HG03575 (cell line): ENCODE data around the gene SRSF7.
"Not testable (repeated sequence)": the region's sequence is repeated elsewhere in the genome, so short reads cannot be mapped to it uniquely, and the experiment has no call there.

ENCODE experiments used
- ATAC-seq: cut with Tn5 transposase; IDR thresholded peaks from one replicate; pipeline ENCODE4 v1.9.1; 2021; ENCODE audit not compliant: unreplicated experiment, insufficient number of reproducible peaks, low FRiP score; ENCODE audit errors: extremely low read depth

Gene SRSF7

DNA sequence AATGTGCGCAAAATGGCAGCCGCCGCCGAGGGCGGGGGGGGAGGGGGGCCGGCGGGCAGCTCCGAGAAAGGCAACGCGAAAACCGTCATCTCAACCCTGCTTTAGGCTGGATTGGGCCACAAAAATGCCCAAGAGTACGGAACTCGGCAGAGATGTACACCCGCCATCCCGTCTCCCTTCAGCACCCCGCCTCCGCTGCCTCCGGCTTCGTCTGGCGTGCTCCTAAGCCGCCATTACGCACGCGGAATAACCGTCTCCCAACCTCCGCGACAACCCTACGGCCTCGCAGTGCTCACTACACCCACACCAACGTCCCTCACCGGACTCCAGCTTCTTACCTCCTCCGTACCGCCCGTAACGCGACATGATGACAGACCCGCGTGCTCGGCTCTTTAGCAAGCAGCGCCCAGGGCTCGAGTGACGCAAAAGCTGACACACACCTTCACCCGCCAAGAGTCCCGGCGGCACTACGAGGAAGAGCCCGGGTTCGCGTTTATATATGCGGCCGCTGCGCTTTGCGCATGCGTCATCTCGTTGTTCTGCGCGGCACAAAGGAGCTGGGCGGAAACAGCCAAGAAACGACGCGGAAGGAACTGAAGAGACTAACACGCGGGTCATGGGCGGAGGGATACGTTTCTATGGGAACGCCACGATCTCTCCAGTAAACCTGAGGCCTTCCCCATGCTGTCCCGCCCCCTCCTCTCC is at the start of gene SRSF7:
SRSF7 (minus strand) TSS at position 471 of the 705 bp plus-strand sequence; CDS start at position 366, 105 bp downstream.
- ATAC-seq = no peak

DNA sequence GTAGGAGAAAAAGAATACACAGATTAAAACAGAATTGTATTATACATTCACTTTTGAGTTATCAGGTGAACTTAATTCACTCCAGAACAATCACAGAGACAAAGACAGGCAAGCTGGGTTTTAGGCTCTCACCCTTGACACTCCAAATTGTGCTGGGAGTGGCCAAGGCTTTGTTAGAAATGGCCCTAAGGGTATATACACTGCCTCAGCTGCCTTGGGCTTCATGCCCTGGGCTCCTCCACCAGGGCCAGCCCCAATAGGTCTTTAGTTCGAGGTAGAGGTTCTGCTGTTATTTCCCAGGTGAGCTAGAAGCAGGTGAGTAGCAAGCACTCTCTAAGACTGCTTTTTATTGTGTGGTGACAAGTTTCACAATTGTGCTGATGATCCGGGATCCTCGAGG is 46.8 kb upstream of the SRSF7 start:
- ATAC-seq = no peak

DNA sequence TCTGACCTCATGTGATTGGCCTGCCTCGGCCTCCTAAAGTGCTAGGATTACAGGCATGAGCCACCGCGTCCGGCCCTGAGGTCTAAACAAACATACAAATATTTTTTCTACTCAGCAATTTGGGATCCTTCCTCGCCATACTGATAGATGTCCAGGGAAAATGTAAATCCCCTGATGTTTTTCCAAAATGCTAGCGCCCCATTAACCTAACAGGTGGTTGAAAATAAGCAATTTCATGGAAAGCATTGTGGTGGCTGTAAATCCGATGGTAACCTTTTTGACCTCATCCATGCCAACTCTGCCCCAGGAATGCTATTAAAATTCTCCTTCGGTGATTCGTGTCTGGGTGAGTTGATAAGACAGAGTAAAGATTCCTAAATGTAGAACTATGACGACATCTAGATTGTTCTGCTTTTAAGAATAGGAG is 46.1 kb upstream of the SRSF7 start:
- ATAC-seq = no peak

DNA sequence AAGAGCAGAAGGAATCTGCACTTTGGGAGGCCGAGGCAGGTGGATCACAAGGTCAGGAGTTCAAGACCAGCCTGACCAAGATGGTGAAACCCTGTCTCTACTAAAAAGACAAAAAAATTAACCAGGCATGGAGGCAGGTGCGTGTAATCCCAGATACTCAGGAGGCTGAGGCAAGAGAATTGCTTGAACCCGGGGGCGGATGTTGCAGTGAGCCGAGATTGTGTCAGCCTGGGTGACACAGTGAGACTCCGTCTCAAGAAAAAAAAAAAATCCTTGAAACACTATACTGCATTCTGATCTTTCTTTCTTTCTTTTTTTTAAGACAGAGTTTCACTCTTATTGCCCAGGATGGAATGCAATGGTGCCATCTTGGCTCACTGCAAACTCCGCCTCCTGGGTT is 43.9 kb upstream of the SRSF7 start:
- ATAC-seq = not testable (repeated sequence)

DNA sequence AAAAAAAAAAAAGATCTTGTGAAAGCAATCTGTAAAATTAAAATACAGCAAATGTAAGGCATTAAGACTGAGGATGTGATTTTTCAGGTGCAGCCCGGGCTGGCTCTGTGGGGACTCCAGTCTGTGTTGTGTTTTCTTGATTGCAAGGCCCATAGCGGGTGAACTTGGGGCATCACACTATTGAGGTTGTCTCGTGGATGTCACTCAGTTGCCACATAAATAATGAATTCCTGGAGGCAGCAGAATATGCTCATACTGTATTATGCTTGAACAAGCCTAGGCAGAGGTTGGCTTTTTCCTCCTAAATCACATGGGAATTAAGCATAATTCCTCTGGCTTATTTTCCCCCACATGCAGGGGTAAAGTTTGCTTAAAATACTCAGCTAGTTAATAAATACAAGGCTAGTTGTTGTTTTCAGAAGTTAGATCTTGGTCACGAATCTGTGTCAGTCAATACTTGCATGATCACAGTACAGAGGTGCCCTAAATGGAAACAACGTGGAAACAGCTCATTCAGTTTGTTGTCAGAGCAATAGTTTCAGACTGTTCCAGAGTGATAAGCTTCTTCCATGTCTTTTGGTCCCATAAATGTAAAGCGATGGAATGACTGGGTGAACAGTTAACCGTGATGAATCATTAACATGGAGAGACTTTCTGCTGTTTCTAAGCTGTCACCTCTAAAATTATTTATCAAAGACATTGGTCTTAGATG is 43.2 kb upstream of the SRSF7 start:
- ATAC-seq = no peak

DNA sequence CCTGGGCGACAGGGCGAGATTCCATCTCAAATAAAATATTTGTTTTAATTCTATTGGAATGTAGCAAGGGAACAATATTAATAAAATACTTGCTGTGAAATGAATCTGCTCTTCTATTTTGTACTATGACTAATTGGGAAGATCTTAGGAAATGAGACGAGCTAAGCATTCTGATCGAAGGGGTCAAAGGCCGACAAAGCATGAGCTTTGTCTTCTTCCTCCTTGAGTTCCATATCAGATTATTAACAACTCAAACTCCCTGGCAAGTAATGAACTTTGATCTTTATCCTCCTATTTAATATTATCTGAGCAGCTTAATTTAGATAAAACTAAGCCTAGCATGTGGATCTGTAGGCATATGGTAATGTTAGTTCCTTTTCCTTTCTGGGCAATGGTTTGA is 42.4 kb upstream of the SRSF7 start:
- no peak for ATAC-seq

DNA sequence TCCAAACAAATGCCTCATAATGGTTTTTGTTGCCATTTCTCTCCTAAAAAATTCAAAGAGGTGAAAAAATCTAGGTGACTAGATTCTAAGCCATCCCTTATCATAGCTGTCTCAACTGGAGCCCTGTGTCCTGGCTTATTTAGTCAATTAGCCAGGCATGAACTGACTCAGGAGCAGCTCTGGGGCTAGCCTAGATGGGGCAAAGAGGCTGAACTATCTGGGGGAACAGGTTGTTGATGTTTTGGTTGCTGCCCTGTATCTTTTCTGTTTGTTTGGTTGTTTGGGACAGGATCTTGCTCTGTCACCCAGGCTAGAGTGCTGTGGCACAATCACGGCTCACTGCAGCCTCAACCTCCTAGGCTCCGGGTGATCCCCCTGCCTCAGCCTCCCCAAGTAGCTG is 41.6 kb upstream of the SRSF7 start:
- ATAC-seq = no peak

DNA sequence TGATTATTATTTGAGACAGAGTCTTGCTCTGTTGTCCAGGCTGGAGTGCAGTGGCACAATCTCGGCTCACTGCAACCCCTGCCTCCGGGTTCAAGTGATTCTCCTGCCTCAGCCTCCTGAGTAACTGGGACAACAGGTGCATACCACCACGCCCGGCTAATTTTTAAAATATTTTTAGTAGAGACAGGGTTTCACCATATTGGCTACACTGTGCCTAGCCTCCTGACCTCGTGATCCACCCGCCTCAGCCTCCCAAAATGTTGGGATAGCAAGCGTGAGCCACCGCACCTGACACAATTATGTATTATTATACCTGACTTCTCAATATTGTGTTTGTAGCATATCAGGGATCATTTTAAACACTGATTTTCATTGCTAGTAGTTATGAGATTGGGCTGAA is 41.2 kb upstream of the SRSF7 start:
- ATAC-seq = not testable (repeated sequence)

DNA sequence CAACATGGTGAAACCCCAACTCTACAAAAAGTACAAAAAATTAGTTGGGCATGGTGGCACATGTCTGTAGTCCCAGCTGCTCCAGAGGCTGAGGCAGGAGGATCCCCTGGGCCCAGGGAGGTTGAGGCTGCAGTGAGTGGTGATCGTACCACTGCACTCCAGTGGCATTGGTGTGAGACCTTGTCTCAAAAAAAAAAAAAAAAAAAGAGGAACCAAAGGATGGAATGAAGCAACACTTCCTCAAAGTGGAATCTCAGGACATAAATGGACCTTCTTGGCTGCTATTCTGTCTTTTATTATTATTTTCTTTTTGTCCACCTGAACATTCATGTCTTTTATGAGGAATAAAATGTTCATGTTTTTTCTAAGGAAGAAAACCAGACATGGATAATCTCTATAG is 40.6 kb upstream of the SRSF7 start:
- ATAC-seq = no peak

DNA sequence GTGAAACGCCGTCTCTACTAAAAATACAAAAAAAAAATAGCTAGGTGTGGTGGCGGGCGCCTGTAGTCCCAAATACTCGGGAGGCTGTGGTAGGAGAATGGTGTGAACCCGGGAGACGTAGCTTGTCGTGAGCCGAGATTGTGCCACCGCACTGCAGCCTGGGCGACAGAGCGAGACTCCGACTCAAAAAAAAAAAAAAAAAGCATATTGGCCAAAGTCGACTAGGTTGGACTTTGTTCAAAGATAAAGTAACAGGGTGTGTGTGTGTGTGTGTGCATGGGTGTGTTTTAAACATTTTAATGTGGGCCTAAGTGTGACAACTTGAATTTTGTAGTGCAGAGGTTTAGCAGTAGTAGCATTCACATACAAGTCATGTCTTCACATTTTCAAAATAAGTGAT is 38.5 kb upstream of the SRSF7 start:
- no peak for ATAC-seq

DNA sequence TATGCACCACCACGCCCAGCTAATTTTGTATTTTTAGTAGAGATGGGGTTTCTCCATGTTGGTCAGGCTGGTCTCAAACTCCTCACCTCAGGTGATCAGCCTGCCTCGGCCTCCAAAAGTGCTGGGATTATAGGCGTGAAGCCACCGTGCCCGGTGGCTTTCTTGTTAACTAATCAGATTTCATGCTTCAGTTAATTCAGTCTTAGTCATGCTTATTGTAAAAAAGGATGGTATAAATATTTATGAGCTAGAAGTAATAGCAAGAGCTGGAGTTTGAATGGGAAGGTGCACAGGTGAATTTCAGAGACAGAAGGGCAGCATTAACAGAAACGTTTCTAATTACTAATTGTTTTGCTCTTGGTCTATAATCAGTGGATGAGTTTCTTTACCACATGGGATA is 37.1 kb upstream of the SRSF7 start:
- ATAC-seq = no peak

DNA sequence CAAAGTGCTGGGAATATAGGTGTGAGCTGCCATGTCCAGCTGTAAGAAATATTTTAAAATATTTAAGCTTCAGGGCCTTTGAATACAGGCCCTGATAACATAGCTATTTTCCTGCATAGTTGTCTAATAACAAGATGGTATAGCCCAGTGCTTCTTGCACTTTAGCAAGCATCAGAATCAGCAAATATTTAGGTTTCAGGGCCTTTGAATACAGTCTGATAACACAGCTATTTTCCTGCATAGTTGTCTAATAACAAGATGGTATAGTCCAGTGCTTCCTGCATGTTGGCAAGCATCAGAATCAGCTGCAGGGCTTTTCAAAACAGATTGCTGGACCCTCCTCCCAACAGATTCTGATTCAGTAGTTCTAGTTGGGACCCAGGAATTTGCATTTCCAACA is 32.4 kb upstream of the SRSF7 start:
- ATAC-seq = no peak

DNA sequence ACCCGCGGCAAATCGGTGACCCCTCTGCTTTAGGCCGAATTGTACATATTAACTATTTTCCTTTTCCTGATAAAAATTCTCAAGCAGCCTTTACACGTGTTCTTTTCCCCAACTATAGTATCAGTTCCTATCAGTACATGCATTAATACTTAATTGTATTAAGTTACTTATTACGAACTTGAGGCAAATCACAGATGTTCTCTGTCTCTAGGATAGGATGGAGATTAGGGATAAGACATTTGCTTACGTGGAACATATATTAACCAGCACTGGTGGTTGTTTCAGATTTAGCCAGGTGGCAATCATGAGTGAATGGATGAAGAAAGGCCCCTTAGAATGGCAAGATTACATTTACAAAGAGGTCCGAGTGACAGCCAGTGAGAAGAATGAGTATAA is 27.5 kb upstream of the SRSF7 start:
- ATAC-seq = no peak

DNA sequence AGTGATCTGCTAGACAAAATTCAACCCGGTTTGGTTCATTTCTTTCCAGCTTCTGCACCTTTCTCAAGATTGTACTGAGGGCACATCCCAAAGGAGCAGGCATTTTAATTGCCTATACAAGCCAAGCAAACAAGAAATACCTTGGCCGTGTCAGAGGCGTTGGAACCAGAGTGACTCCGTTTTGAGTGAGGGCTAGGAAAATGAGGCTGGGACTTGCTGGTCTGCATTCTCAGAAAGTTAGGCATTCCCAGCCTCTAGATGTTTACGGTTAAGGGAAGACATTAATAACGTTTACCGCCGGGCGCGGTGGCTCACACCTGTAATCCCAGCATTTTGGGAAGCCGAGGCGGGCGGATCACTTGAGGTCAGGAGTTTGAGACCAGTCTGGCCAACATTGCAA is 25.4 kb upstream of the SRSF7 start:
- no peak for ATAC-seq

DNA sequence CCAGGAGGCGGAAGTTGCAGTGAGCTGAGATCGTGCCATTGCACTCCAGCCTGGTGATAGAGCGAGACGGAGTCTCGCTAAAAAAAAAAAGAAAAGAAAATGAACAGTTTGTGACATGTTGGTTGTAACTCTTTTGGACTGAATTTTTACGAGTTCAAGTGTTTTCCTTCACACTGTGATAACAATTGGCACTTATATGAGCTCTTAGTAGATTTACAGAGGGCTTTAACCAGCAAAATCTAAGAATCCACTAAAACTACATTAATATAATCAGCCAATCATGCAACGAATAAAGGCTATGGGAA is 24.7 kb upstream of the SRSF7 start:
- ATAC-seq = no peak

DNA sequence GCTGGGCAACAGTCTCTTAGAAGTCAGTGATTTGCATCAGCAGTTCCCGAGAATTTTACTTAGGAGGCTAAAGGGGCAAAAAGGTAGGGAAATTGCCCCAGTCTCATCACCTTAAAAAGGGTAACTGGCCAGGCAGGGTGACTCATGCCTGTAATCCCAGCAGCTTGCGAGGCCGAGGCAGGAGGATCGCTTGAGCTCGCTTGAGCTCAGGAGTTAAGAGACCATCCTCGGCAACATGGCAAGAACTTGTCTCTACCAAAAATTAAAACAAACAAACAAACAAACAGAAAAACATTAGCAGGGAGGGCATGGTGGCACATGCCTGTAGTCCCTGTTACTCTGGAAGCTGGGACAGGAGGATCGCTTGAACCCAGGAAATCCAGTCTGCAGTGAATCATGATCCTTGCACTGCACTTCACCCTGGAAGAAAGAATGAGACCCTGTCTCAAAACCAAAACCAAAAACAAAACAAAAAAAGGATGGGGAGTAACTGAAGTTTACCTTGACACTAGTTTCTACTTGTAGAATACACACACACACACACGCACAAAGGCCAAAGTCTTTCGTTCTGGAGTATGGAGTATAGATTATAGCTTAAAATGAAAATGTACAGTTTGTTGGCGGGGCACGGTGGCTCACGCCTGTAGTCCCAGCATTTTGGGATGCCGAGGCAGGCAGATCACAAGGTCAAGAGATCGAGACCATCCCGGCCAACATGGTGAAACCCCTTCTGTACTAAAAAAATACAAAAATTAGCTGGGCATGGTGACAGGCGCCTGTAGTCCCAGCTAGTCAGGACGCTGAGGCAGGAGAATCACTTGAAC is 24.1 kb upstream of the SRSF7 start:
- no peak for ATAC-seq

DNA sequence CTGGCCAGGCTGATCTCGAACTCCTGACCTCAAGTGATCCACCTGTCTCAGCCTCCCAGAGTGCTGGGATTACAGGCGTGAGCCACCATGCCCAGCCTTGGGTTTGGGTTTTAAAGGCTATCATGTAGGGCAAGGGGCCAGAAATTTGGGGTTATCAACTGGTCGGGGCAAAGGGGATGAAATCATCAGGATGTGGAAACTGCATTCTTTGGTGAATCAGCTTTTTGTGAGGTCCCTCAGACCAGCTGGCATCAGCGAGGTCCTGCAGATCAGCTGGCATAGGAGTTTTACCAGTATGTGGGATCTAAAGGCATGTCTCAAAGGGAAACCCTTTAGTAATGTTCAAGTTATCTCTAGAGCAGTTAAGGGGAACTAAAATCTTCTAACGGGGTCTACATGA is 20.5 kb upstream of the SRSF7 start:
- no peak for ATAC-seq

DNA sequence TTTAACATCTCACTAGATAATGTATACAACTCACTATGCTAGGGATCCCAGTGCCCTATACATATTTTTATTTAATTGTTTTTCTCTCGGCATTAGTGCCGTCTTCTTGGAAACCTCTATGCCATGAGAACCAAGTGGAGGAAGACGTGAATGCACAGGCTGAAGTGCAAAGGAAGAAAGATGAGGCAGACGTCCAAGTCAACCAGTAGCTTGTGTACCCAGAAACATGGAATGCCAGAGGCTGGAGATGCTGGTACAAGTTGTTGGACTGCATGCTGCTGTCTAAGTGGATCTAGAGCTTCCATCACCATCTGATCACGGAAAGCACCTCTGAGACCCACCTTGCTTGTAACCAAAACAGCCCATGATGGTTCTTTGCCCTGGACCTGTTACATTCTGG is 14.4 kb upstream of the SRSF7 start:
- ATAC-seq = no peak

DNA sequence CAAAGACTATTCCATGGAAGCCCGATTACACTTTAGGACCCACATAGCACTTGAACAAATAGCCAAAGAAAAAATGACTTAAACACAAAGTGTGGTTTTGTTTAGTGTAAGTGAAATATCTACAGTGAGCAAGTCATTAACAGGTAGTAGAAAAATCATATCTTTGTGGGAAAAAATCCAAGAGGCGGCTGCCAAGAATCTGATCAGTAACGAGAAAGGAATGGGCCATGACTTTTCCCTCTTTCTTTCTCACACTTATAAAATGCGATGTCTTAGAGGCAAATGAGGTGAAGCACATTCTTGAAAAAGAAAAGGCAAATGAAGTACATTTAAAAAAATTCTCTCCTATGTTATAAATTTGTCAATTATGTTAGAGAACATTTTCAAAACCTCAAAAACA is 14.0 kb upstream of the SRSF7 start:
- ATAC-seq = no peak

DNA sequence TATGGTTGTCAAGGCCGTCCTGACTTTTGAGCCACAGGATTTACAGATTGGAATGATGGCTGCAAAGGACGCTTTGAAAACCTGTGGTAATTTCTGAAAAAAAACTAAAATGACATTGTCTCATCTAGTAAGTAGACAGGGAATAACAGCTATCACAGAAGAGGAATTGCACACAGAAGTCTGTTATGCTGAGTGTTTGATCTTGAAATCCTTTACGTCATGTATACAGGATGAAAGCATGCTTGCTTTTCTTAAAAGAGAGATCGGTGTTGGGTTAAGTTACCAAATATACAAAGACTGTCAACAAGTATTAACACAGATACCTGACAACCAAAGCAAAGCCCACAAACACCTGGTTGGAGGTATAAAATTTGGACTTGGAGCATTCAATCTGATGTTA is 12.6 kb upstream of the SRSF7 start:
- ATAC-seq = no peak
